Neural progenitor cell (in vitro differentiated cells): ENCODE data around the gene PRKCA. TPM values are rescaled to one million over a fixed set of nuclear protein-coding genes. Genes with fewer than 3 reads are reported as not detected.
"Not testable (repeated sequence)": the region's sequence is repeated elsewhere in the genome, so short reads cannot be mapped to it uniquely, and the experiment has no call there.

Experiments
- DNase-seq: peaks from one replicate; pipeline ENCODE4 v3.0.0-alpha.2; 2016; ENCODE audit warnings: low spot score
- H2AFZ ChIP-seq: fragments of 200-600 bp; sonication (generic); replicated peaks from 2 replicates; pipeline ENCODE4 v1.6.1; 2016; ENCODE audit warnings: antibody characterized with exemption
- H3F3A ChIP-seq: fragments of 200-600 bp; sonication (generic); 2 replicates; pipeline ENCODE4 v1.6.1; 2016; ENCODE audit warnings: antibody characterized with exemption, low read depth
- H3K27ac ChIP-seq: fragments of 200-600 bp; sonication (generic); 2 replicates; pipeline ENCODE4 v1.5.1; 2016; ENCODE audit warnings: mild to moderate bottlenecking
- H3K27me3 ChIP-seq: fragments of 200-600 bp; sonication (generic); 2 replicates; pipeline ENCODE4 v1.6.1; 2016; ENCODE audit warnings: mild to moderate bottlenecking, moderate library complexity
- H3K36me3 ChIP-seq: fragments of 200-600 bp; sonication (generic); 2 replicates; pipeline ENCODE4 v1.5.1; 2016
- H3K4me1 ChIP-seq: fragments of 200-600 bp; sonication (generic); 2 replicates; pipeline ENCODE4 v1.6.1; 2016; ENCODE audit warnings: mixed run types
- H3K4me2 ChIP-seq: fragments of 200-600 bp; sonication (generic); 2 replicates; pipeline ENCODE4 v1.6.1; 2016
- H3K4me3 ChIP-seq: fragments of 200-600 bp; sonication (generic); 2 replicates; pipeline ENCODE4 v1.5.1; 2016
- H3K79me2 ChIP-seq: fragments of 200-600 bp; sonication (generic); 2 replicates; pipeline ENCODE4 v1.6.1; 2016; ENCODE audit warnings: low read depth
- H3K9ac ChIP-seq: fragments of 200-600 bp; sonication (generic); 2 replicates; pipeline ENCODE4 v1.6.1; 2016
- H3K9me3 ChIP-seq: fragments of 200-600 bp; sonication (generic); 2 replicates; pipeline ENCODE4 v1.5.1; 2016; ENCODE audit warnings: low read depth
- H4K20me1 ChIP-seq: fragments of 200-600 bp; sonication (generic); 2 replicates; pipeline ENCODE4 v1.6.1; 2016; ENCODE audit warnings: low read depth
- H3K27ac Mint-ChIP-seq: 3 replicates; pipeline ENCODE4 v1.8.0; 2021; ENCODE audit warnings: mixed read lengths
- H3K27me3 Mint-ChIP-seq: 2 replicates; pipeline ENCODE4 v1.8.0; 2022; ENCODE audit warnings: low read depth, mild to moderate bottlenecking, inconsistent platforms, moderate library complexity, mixed read lengths; ENCODE audit not compliant: insufficient read depth
- H3K36me3 Mint-ChIP-seq: 3 replicates; pipeline ENCODE4 v1.8.0; 2021; ENCODE audit warnings: mixed read lengths
- H3K4me1 Mint-ChIP-seq: 3 replicates; pipeline ENCODE4 v1.8.0; 2021; ENCODE audit warnings: mixed read lengths
- H3K4me3 Mint-ChIP-seq: 3 replicates; pipeline ENCODE4 v1.8.0; 2021; ENCODE audit warnings: mild to moderate bottlenecking, moderate library complexity, mixed read lengths
- H3K9me3 Mint-ChIP-seq: 3 replicates; pipeline ENCODE4 v1.8.0; 2020; ENCODE audit warnings: mixed read lengths
- EZH2 ChIP-seq: fragments of 200-600 bp; sonication (generic); IDR thresholded peaks from 2 replicates; pipeline ENCODE4 v1.6.1; 2017; ENCODE audit warnings: antibody characterized with exemption, mild to moderate bottlenecking, moderate library complexity
- EZH2phosphoT487 ChIP-seq: fragments of 200-600 bp; sonication (generic); IDR thresholded peaks from 2 replicates; pipeline ENCODE4 v1.6.1; 2017; ENCODE audit warnings: antibody characterized with exemption
- total RNA-seq: library from RNA; depleted of rRNA; stranded (reverse); fragments of >200 nt; gene quantifications from 2 replicates; pipeline ENCODE4 v1.2.3, GENCODE V29; 2015; ENCODE audit warnings: low replicate concordance
- TF ChIP-seq, protein P1 (sequence below): fragments of 200-600 bp; sonication (generic); IDR thresholded peaks from 2 replicates; pipeline ENCODE4 v1.5.1; 2017; ENCODE audit warnings: antibody characterized with exemption, mild to moderate bottlenecking

PRKCA gene
- total RNA-seq, 1 donor from 2014 or later = 2.1 TPM

- Mint-ChIP-seq H3K36me3 (peaks cover 2% of the 10 kb centered on the region), H3K4me1 (peaks cover 23% of the 10 kb centered on the region), H3K4me3 (no peak overlapping the region), H3K27ac (no peak overlapping the region), H3K27me3 (peaks cover 5% of the 10 kb centered on the region), H3K9me3 (peaks cover 2% of the 10 kb centered on the region)
- H3K4me2 ChIP-seq = no peak overlapping the region
- H3K27ac ChIP-seq = no peak overlapping the region
- no peak for DNase-seq
- H3K79me2 ChIP-seq = no peaks in the 10 kb centered on the region
- H3F3A ChIP-seq = no peaks in the 10 kb centered on the region
- no peak overlapping the region for H3K9ac ChIP-seq
- H2AFZ ChIP-seq = no peak overlapping the region
- no peaks in the 10 kb centered on the region for H3K36me3 ChIP-seq
- TF ChIP-seq, protein P1, sequence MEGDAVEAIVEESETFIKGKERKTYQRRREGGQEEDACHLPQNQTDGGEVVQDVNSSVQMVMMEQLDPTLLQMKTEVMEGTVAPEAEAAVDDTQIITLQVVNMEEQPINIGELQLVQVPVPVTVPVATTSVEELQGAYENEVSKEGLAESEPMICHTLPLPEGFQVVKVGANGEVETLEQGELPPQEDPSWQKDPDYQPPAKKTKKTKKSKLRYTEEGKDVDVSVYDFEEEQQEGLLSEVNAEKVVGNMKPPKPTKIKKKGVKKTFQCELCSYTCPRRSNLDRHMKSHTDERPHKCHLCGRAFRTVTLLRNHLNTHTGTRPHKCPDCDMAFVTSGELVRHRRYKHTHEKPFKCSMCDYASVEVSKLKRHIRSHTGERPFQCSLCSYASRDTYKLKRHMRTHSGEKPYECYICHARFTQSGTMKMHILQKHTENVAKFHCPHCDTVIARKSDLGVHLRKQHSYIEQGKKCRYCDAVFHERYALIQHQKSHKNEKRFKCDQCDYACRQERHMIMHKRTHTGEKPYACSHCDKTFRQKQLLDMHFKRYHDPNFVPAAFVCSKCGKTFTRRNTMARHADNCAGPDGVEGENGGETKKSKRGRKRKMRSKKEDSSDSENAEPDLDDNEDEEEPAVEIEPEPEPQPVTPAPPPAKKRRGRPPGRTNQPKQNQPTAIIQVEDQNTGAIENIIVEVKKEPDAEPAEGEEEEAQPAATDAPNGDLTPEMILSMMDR = no peak
- TF ChIP-seq EZH2 (no peak), EZH2phosphoT487 (no peak)
- no peak overlapping the region for H3K4me3 ChIP-seq
- H3K4me1 ChIP-seq = peaks cover 7% of the 10 kb centered on the region
- H4K20me1 ChIP-seq = no peaks in the 10 kb centered on the region
- H3K9me3 ChIP-seq = no peaks in the 10 kb centered on the region
- no peaks in the 10 kb centered on the region for H3K27me3 ChIP-seq
Observed at GRCh38 chr17:66347661-66348514, 45.5 kb downstream of the PRKCA start.

GRCh38 chr17:66348584-66349165 is 46.3 kb downstream of the PRKCA start:
- H3K4me1 ChIP-seq = peaks cover 7% of the 10 kb centered on the region
- H3K9me3 Mint-ChIP-seq = peaks cover 2% of the 10 kb centered on the region
- no peaks in the 10 kb centered on the region for H3F3A ChIP-seq
- no peaks in the 10 kb centered on the region for H3K9me3 ChIP-seq
- no peak overlapping the region for H3K9ac ChIP-seq
- no peaks in the 10 kb centered on the region for H4K20me1 ChIP-seq
- H3K27me3 Mint-ChIP-seq = peaks cover 5% of the 10 kb centered on the region
- no peak overlapping the region for H3K27ac Mint-ChIP-seq
- H3K4me3 ChIP-seq = no peak overlapping the region
- H3K79me2 ChIP-seq = no peaks in the 10 kb centered on the region
- no peak for DNase-seq
- no peak overlapping the region for H3K4me2 ChIP-seq
- H3K4me1 Mint-ChIP-seq = peaks cover 24% of the 10 kb centered on the region
- peaks cover 2% of the 10 kb centered on the region for H3K27me3 ChIP-seq
- no peak overlapping the region for H3K4me3 Mint-ChIP-seq
- no peaks in the 10 kb centered on the region for H3K36me3 ChIP-seq
- no peak overlapping the region for H2AFZ ChIP-seq
- peaks cover 2% of the 10 kb centered on the region for H3K36me3 Mint-ChIP-seq
- TF ChIP-seq EZH2 (no peak), EZH2phosphoT487 (no peak)
- TF ChIP-seq, protein P1 = no peak
- no peak overlapping the region for H3K27ac ChIP-seq

- H4K20me1 ChIP-seq = peaks cover 7% of the 10 kb centered on the region
- DNase-seq = no peak
- H3K4me3 ChIP-seq = no peak overlapping the region
- peaks cover 9% of the 10 kb centered on the region for H3K27me3 ChIP-seq
- peak overlapping the region; percentile 16 for H3K4me2 ChIP-seq
- H3K4me3 Mint-ChIP-seq = no peak overlapping the region
- H2AFZ ChIP-seq = no peak overlapping the region
- TF ChIP-seq EZH2 (no peak), EZH2phosphoT487 (no peak)
- TF ChIP-seq, protein P1 = no peak
- H3K9me3 Mint-ChIP-seq = peaks cover 2% of the 10 kb centered on the region
- H3K27ac Mint-ChIP-seq = no peak overlapping the region
- peaks cover 34% of the 10 kb centered on the region for H3K4me1 Mint-ChIP-seq
- H3K36me3 ChIP-seq = no peaks in the 10 kb centered on the region
- H3K27me3 Mint-ChIP-seq = peaks cover 4% of the 10 kb centered on the region
- H3F3A ChIP-seq = peaks cover 7% of the 10 kb centered on the region
- no peak overlapping the region for H3K9ac ChIP-seq
- no peaks in the 10 kb centered on the region for H3K9me3 ChIP-seq
- H3K27ac ChIP-seq = no peak overlapping the region
- H3K4me1 ChIP-seq = peaks cover 13% of the 10 kb centered on the region
- H3K36me3 Mint-ChIP-seq = peaks cover 2% of the 10 kb centered on the region
- no peaks in the 10 kb centered on the region for H3K79me2 ChIP-seq
Observed at GRCh38 chr17:66349521-66350254, 47.3 kb downstream of the PRKCA start.

DNA sequence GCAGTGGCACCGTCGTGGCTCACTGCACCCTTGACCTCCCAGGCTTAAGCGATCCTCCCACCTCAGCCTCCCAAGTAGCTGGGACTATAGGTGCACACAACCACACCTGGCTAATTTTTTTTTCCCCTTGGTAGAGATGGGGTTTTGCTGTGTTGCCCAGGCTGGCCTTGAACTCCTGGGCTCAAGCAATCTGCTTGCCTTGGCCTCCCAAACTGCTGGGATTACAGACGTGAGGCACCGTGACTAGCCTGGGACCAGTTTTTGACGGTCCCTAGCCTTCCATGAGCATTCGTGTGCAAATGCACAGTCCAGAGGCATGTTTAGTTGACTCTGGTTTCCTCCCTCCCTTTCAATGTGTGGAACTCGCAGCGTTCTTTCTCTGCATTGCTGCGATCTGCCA is 48.2 kb downstream of the PRKCA start:
- H2AFZ ChIP-seq, H3K27ac Mint-ChIP-seq, H3K36me3 ChIP-seq, H3K27me3 Mint-ChIP-seq, H3K4me2 ChIP-seq, H3K9me3 ChIP-seq, H3K4me3 Mint-ChIP-seq, H3K4me3 ChIP-seq, DNase-seq, H3K9me3 Mint-ChIP-seq, H3K79me2 ChIP-seq, H4K20me1 ChIP-seq, H3K27ac ChIP-seq, H3K36me3 Mint-ChIP-seq, H3K9ac ChIP-seq: not testable (repeated sequence)
- peaks cover 36% of the 10 kb centered on the region for H3K4me1 Mint-ChIP-seq
- H3F3A ChIP-seq = peaks cover 13% of the 10 kb centered on the region
- H3K4me1 ChIP-seq = peaks cover 19% of the 10 kb centered on the region
- H3K27me3 ChIP-seq = peaks cover 13% of the 10 kb centered on the region
